Erythroblast (primary cell): ENCODE results near the gene ENOX1.

Experiments used
- GATA1 ChIP-seq: IDR thresholded peaks from 2 replicates; pipeline ENCODE4 v1.6.1; 2011; ENCODE audit warnings: low read depth, mild to moderate bottlenecking, control low read depth, low read length, moderate library complexity
- POLR2A ChIP-seq: IDR thresholded peaks from 2 replicates; pipeline ENCODE4 v1.6.1; 2011; ENCODE audit warnings: mild to moderate bottlenecking, low read length

GRCh38 chr13:43730642-43731041 lies 56.1 kb downstream of the ENOX1 start:
- TF ChIP-seq POLR2A (no peak), GATA1 (no peak)
